Naive thymus-derived CD4-positive, alpha-beta T cell (primary cell): ENCODE data around the gene NEK9. TPM values are rescaled to one million over a fixed set of nuclear protein-coding genes. Genes with fewer than 3 reads are reported as not detected.

Experiments used
- polyA plus RNA-seq, 2 donors: library from polyadenylated mRNA; unstranded; fragments of 300-500 nt; fragmentation: Illumina TruSeq; gene quantifications; one replicate each; pipeline ENCODE4 v1.2.3, GENCODE V29; 2021
- total RNA-seq, 6 experiments: library from RNA in 5 of 6; stranded (reverse) in 5 of 6; gene quantifications; 1 replicate in 5 of 6; 2 replicates in 1 of 6; pipeline ENCODE4 v1.2.3 and lab custom pipeline; 2021 to 2026

Gene NEK9
- total and polyA plus RNA-seq, 7 experiments from 2014 or later = 16.6 to 141 (median 83.4) TPM

Other genes with a start within 250 kb of the NEK9 start
- 100 to 1,000 TPM in 2 of 5 experiments, 10 to 100 TPM in 3; 90.0 to 132 (median 96.5) TPM for gene DLST, start 245.1 kb downstream of the NEK9 start, total RNA-seq
- gene DLST, start 245.1 kb downstream of the NEK9 start, polyA plus RNA-seq = 1 to 10 TPM; 8.9 to 9.2 TPM
- 10 to 100 TPM in 2 of 5 experiments, 1 to 10 TPM in 3; 3.0 to 12.8 (median 6.3) TPM for gene RPS6KL1, start 203.8 kb downstream of the NEK9 start, total RNA-seq
- gene RPS6KL1, start 203.8 kb downstream of the NEK9 start, polyA plus RNA-seq = 1 to 10 TPM; 2.0 to 4.0 TPM
- gene PGF, start 171.5 kb downstream of the NEK9 start, total RNA-seq = under 1 TPM in 2 of 5 experiments, not detected in 3; 0.22 to 0.37 TPM
- under 1 TPM in 1 of 2 donors, not detected in 1; 0.17 TPM for gene PGF, start 171.5 kb downstream of the NEK9 start, polyA plus RNA-seq
- gene EIF2B2, start 124.1 kb downstream of the NEK9 start, total RNA-seq = 10 to 100 TPM; 23.8 to 40.7 (median 26.1) TPM
- gene EIF2B2, start 124.1 kb downstream of the NEK9 start, polyA plus RNA-seq = 10 to 100 TPM; 18.2 to 19.8 TPM
- 10 to 100 TPM; 19.9 to 26.7 (median 20.5) TPM for gene MLH3, start 75.6 kb downstream of the NEK9 start, total RNA-seq
- gene MLH3, start 75.6 kb downstream of the NEK9 start, polyA plus RNA-seq = 10 to 100 TPM; 11.4 to 15.6 TPM
- 10 to 100 TPM; 11.8 to 39.5 (median 31.2) TPM for gene ACYP1, start 63.0 kb downstream of the NEK9 start, total RNA-seq
- gene ACYP1, start 63.0 kb downstream of the NEK9 start, polyA plus RNA-seq = 10 to 100 TPM; 17.5 to 17.9 TPM
- 1 to 10 TPM in 1 of 5 experiments, not detected in 4; 1.7 TPM for gene ZC2HC1C, start 57.4 kb downstream of the NEK9 start, total RNA-seq
- gene ZC2HC1C, start 57.4 kb downstream of the NEK9 start, polyA plus RNA-seq = under 1 TPM; 0.30 to 0.41 TPM
- gene TMED10, start 49.6 kb upstream of the NEK9 start, total RNA-seq = 100 to 1,000 TPM; 155 to 233 (median 171) TPM
- 100 to 1,000 TPM; 204 to 245 TPM for gene TMED10, start 49.6 kb upstream of the NEK9 start, polyA plus RNA-seq
- gene FOS, start 151.8 kb upstream of the NEK9 start, total RNA-seq = 1,000 to 10,000 TPM in 2 of 5 experiments, 10 to 100 TPM in 2, 1 to 10 TPM in 1; 9.4 to 4,557 (median 14.4) TPM
- gene FOS, start 151.8 kb upstream of the NEK9 start, polyA plus RNA-seq = 10 to 100 TPM; 27.5 to 96.7 TPM